Heart left ventricle (tissue), 16 donors: ENCODE data around the gene MT2A. TPM values are rescaled to one million over a fixed set of nuclear protein-coding genes. Genes with fewer than 3 reads are reported as not detected.

ENCODE experiments used
- ATAC-seq, 4 donors: fragments of 200-7000 bp; cut with Tn5 transposase; one replicate each; pipeline ENCODE4 v1.9.1; 2020 to 2022; ENCODE audit warnings: moderate library complexity in 4 of 4, mild to moderate bottlenecking in 3 of 4, moderate number of reproducible peaks in 1 of 4
- DNase-seq, 5 donors: peaks; one replicate each; pipeline ENCODE4 v3.0.0-alpha.2; 2020
- H3K27ac ChIP-seq, 12 donors: fragments of 200-600 bp; sonication (generic) in 4 of 12; one replicate each; pipeline versions ENCODE4 v1.5.0 to v1.8.0; 2016 to 2022; ENCODE audit warnings: mild to moderate bottlenecking in 2 of 12
- H3K27me3 ChIP-seq, 9 donors: fragments of 200-600 bp; sonication (generic) in 2 of 9; one replicate each; pipeline versions ENCODE4 v1.5.1 to v1.8.0; 2016 to 2022; ENCODE audit warnings: mild to moderate bottlenecking in 3 of 9
- H3K36me3 ChIP-seq, 9 donors: fragments of 200-600 bp; sonication (generic) in 2 of 9; one replicate each; pipeline versions ENCODE4 v1.5.0 to v1.8.0; 2018 to 2022; ENCODE audit warnings: mild to moderate bottlenecking in 2 of 9
- H3K4me1 ChIP-seq, 12 donors: fragments of 200-600 bp; sonication (generic) in 4 of 12; one replicate each; pipeline versions ENCODE4 v1.5.0 to v1.8.0; 2016 to 2022; ENCODE audit warnings: mild to moderate bottlenecking in 3 of 12
- H3K4me3 ChIP-seq, 12 donors: fragments of 200-600 bp; sonication (generic) in 4 of 12; one replicate each; pipeline versions ENCODE4 v1.5.0 to v1.8.0; 2017 to 2022; ENCODE audit warnings: mild to moderate bottlenecking in 9 of 12, moderate library complexity in 4 of 12
- H3K9me3 ChIP-seq, 12 donors: fragments of 200-600 bp; sonication (generic) in 4 of 12; one replicate each; pipeline versions ENCODE4 v1.5.0 to v1.8.0; 2016 to 2022; ENCODE audit warnings: mild to moderate bottlenecking in 1 of 12
- CTCF ChIP-seq, 12 donors: fragments of 200-600 bp; sonication (generic) in 4 of 12; IDR thresholded peaks; one replicate each; pipeline versions ENCODE4 v1.5.0 to v1.8.0; 2018 to 2022; ENCODE audit warnings: antibody characterized with exemption in 12 of 12, mild to moderate bottlenecking in 5 of 12
- POLR2A ChIP-seq, 2 donors: fragments of 450-650 bp; IDR thresholded peaks; one replicate each; pipeline ENCODE4 v1.6.1; 2017; ENCODE audit warnings: antibody characterized with exemption in 2 of 2, mild to moderate bottlenecking in 2 of 2, moderate library complexity in 2 of 2
- WGBS, 4 donors: extraction: QIAGEN DNeasy Blood & Tissue Kit in 2 of 4; methylation state at CpG; one replicate each; pipeline versions ENCODE4 v1.1.5 to v1.1.7; 2013 to 2018; 5-methylcytosine and 5-hydroxymethylcytosine counted together
- intact Hi-C, 10 donors: fragments of 100-400 bp; cut with DNase I; formaldehyde crosslinking; loops; one replicate each; pipeline versions ENCODE4 v1.11.1 to v1.14.2; 2022
- polyA plus RNA-seq, 2 donors: library from polyadenylated mRNA; stranded (reverse); fragments of 200-250 nt; gene quantifications; one replicate each; pipeline ENCODE4 v1.2.3, GENCODE V29; 2013
- total RNA-seq, 9 donors: library from RNA; depleted of rRNA in 2 of 9; stranded (reverse); fragments of >200 nt in 2 of 9; fragmentation: NEBNext Ultra II Directional in 3 of 9; extraction: Animal tissue kit (Norgen Biotek cat#: 25700) in 3 of 9; gene quantifications; one replicate each; pipeline versions ENCODE4 v1.1.0 to v1.2.4, GENCODE V29; 2016 to 2023
- donor health status: ischemic (EF 13 %, LVEDD 7.1; RV severe dilation, severe dysfunction).
- donor health status: healthy with polysubstance abuse.
- donor health status: DM: no; HTN: yes; CAD: no.
- donor health status: DM: no; HTN: no; CAD: no.
- donor health status: ischemic (EF 25% LVEDD 6.9; RV normal size, moderate dysfunction).
- donor health status: ischemic (EF 25% LVEDD 5.7; RV mildly dilated, moderate dysfunction).
- donor health status: healthy.
- donor health status: DM: yes; HTN: yes; CAD: no.
- donor health status: ischemic (EF 35%, LVEDD 5.7; RV mildly dilated, moderate dysfunction).
- donor health status: nonischemic (EF 11% LVEDD 7.7; RV severe dilation, severe dysfunction).
- donor health status: DM: yes; HTN: yes; CAD: no.
- donor health status: PGD.
- donor health status: ischemic (EF 29% LVEDD 5.4; RV normal size, mild dysfunction).
- donor health status: nonischemic (EF 23%, LVEDD 6.1; RV moderate dilation, normal function).

Gene MT2A
- total and polyA plus RNA-seq, 11 donors: 44.3 to 318 (median 125) TPM

GRCh38 chr16:56652600-56652999, 44.2 kb downstream of the MT2A start:
- TF ChIP-seq POLR2A (IDR thresholded peaks at IDR 0.05) (no peak), CTCF (IDR thresholded peaks at IDR 0.05) (no peak)
- no peaks in the 10 kb centered on the region for H3K36me3 ChIP-seq
- no peak overlapping the region for H3K4me3 ChIP-seq
- H3K4me1 ChIP-seq: peaks cover 0 to 7% (median 4%) of the 10 kb centered on the region in 12 donors
- DNase-seq (no peak), ATAC-seq (no peak)
- H3K27ac ChIP-seq: no peak overlapping the region
- intact Hi-C loops: no loop called here
- no peaks in the 10 kb centered on the region for H3K9me3 ChIP-seq
- peaks cover 0 to 23% (median 9%) of the 10 kb centered on the region in 9 donors for H3K27me3 ChIP-seq
- WGBS, 4 donors: 53 to 73% (median 58%) methylated on average over 1 of the region's 1 CpG

GRCh38 chr16:56653218-56653617, 44.8 kb downstream of the MT2A start:
- WGBS, 4 donors: 81 to 89% (median 81%) methylated on average over 7 of the region's 7 CpGs

GRCh38 chr16:56657555-56658326, 49.4 kb downstream of the MT2A start, which contains the start of gene MT1F:
Gene MT1F, plus strand, starts transcription at chr16:56657959. Its CDS starts 100 bp downstream, at chr16:56658059.
- H3K27me3 ChIP-seq: peaks cover 0 to 38% (median 13%) of the 10 kb centered on the region in 9 donors
- peak; percentile 70 to 90 (median 84) for ATAC-seq
- intact Hi-C loops: no loop called here

More at GRCh38 chr16:56653218-56653617, 44.8 kb downstream of the MT2A start:
- peaks cover 0 to 13% (median 10%) of the 10 kb centered on the region in 12 donors for H3K4me1 ChIP-seq
- DNase-seq (no peak), ATAC-seq (no peak)
- H3K27me3 ChIP-seq: peaks cover 0 to 22% (median 4%) of the 10 kb centered on the region in 9 donors
- no peak overlapping the region for H3K27ac ChIP-seq
- no peak for TF ChIP-seq CTCF (IDR thresholded peaks at IDR 0.05)
- TF ChIP-seq POLR2A (IDR thresholded peaks at IDR 0.05): no peak
- no peak overlapping the region for H3K4me3 ChIP-seq
- intact Hi-C loops: no loop called here
- no peaks in the 10 kb centered on the region for H3K36me3 ChIP-seq
- no peaks in the 10 kb centered on the region for H3K9me3 ChIP-seq

More at GRCh38 chr16:56657555-56658326, 49.4 kb downstream of the MT2A start, which contains the start of gene MT1F:
- peaks cover 0 to 22% (median 12%) of the 10 kb centered on the region in 12 donors for H3K4me1 ChIP-seq
- no peaks in the 10 kb centered on the region for H3K36me3 ChIP-seq
- WGBS, 4 donors: 1 to 3% (median 2%) methylated on average over 23 to 46 of the region's 46 CpGs
- no peaks in the 10 kb centered on the region for H3K9me3 ChIP-seq
- peak within 1 kb of the TSS in 4 of 12 donors; percentile 3 to 75 (median 32) for H3K27ac ChIP-seq
- H3K4me3 ChIP-seq: peak within 1 kb of the TSS; percentile 37 to 69 (median 56)
- TF ChIP-seq POLR2A (IDR thresholded peaks at IDR 0.05) (no peak), CTCF (IDR thresholded peaks at IDR 0.05) (no peak)
- DNase-seq: peak; percentile 57 to 82 (median 71)
